Erythroblast (primary cell): Measurements from ENCODE around the gene THSD4.

ENCODE experiments used
- DNase-seq, 2 experiments: peaks; one replicate each; lab custom pipeline; 2025; lab: John Stamatoyannopoulos, UW
- GATA1 ChIP-seq: IDR thresholded peaks from 2 replicates; pipeline ENCODE4 v1.6.1; 2011; ENCODE audit warnings: low read depth, mild to moderate bottlenecking, control low read depth, low read length, moderate library complexity
- POLR2A ChIP-seq: IDR thresholded peaks from 2 replicates; pipeline ENCODE4 v1.6.1; 2011; ENCODE audit warnings: mild to moderate bottlenecking, low read length

The THSD4 gene

GRCh38 chr15:71595846-71596553, 480.7 kb downstream of the THSD4 start:
- TF ChIP-seq GATA1 (no peak), POLR2A (no peak)
- no peak for DNase-seq

- no peak for DNase-seq
- TF ChIP-seq GATA1: no peak
- TF ChIP-seq POLR2A: no peak
Measured at GRCh38 chr15:71596672-71597071, 481.4 kb downstream of the THSD4 start.

DNA sequence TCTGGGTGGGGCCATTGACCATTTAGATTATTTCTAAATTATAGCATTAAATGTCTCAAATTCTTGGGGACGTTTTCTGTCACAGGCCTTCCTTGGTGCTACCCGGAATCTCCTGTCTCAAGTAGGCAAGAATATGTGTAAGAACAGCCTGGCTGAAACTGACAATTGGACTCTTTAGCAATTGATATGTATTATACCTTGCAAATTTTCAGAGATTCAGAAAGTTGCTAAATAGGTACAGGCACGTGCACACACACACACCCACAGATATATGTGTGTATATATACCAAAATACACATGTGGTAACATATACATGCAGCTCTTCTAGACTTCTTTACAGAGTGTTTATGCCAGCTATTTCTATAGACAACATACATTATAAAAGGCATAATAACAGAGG, 481.9 kb downstream of the THSD4 start:
- DNase-seq: no peak
- TF ChIP-seq POLR2A (no peak), GATA1 (no peak)

DNA sequence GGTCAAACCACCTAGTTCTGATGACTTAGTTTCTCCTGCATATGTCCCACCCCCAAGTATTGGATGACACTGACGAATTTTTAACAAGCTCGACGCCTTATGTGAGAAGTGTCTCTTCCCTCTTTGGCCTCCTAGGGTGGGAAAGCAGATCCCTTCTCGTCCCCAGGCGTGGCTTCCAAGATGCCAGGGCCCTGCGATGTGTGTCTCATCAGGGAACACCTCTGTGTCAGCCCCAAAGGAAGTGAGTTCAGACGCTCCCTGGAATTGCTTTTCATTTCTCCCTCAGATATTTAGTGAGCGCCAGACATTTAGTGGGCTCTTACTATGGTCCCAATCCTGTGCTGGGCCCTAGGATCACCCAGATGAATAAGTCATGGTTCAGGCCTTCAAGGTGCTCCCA, 482.4 kb downstream of the THSD4 start:
- TF ChIP-seq POLR2A (no peak), GATA1 (no peak)
- no peak for DNase-seq

DNA sequence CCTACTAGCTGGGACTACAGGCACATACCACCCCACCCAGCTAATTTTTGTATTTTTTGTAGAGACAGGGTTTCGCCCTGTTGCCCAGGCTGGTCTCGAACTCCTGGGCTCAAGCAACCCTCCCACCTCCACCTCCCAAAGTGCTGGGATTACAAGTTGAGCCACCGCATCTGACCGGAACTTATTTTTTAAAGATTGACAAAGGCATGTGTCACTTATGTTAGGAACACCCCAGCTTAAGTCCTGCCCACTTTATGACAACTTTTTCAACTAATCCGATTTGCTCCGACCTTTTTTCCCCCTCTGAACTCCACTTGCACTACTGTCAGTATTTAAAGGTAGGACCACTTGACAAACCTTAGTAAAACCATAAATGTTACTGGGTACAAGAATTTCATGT, 483.5 kb downstream of the THSD4 start:
- no peak for DNase-seq
- TF ChIP-seq POLR2A: no peak
- no peak for TF ChIP-seq GATA1

- no peak for DNase-seq
- TF ChIP-seq GATA1 (no peak), POLR2A (no peak)
Measured at GRCh38 chr15:71599418-71600151, 484.3 kb downstream of the THSD4 start.

DNA sequence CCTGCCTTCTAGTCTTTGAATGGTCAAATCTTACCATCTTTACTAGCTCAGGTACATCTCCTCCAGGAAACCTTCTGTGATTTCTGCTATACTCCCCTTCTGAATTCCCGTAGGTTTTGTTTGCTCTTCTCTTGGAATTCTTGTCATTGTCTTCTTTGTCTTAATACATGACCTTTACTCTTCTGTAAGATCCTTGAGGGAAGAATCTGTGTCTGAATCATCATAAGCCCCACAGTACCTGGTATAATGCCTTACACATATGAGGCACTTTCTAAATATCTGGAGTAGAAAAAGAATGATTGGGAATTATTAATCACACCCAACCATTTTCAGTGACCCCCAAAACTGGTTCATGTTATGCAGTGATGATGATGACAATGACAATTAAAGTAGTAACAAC, 485.0 kb downstream of the THSD4 start:
- DNase-seq: no peak
- TF ChIP-seq POLR2A (no peak), GATA1 (no peak)

DNA sequence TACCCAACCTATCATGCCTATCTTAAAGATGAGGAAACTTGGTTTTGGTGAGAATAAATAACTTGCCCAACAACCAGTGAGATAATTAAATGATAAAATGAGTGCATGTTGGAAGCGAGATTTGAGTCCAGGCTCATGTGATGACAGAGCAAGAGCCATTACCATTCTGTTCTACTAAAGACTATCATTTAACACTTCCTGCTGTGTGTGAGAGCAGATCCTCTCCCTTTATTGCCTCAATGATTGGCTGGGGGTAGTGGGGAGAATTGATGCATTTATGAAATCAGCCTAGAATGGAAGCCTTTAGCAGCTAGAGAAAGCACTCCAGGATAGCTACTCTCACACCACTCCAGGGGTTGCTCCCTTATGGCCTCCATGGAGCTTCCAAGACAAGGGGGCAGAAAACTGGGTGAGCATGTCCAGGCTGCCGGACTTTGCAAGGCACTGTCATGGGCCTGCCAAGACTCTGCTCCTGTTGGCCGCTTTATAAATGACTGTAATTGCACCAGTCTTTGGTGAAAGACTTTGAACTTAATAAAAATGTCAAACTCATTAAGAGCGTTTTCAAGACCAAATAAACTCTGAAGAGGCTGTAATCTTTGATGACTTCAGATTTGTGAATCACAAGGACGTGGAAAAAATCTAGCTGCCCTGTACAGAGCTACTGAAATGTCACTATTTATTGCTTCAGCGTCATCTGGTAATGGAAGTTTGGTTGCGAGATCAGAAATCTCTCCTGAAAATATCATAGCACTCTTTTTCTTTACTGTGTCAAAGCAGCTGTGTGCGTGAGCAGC, 486.0 kb downstream of the THSD4 start:
- TF ChIP-seq POLR2A (no peak), GATA1 (no peak)
- no peak for DNase-seq

- TF ChIP-seq POLR2A: no peak
- no peak for TF ChIP-seq GATA1
- no peak for DNase-seq
Measured at GRCh38 chr15:71603379-71603778, 488.1 kb downstream of the THSD4 start.

DNA sequence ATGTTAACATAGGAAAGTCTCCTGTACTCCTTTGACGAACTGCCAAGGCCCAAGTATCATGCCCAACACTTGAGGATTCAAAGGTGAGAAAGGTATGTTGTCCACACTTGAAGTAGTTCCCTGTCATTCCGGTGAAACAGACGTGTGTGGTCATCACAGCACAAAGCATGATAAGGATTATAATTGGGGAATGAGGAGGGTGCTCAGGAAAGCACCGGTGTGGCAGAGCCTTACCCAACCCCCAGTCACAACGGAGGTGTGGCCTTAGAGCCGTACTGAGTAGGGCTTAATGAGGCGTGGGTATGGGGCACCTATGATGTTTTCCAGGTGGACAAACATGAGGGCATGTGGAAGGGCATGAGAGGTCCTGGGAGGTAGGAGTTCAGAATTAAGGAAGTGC, 492.1 kb downstream of the THSD4 start:
- DNase-seq: no peak
- TF ChIP-seq GATA1 (no peak), POLR2A (no peak)

GRCh38 chr15:71610728-71611552, 495.7 kb downstream of the THSD4 start:
- no peak for TF ChIP-seq GATA1

GRCh38 chr15:71611553-71612396, 496.5 kb downstream of the THSD4 start:
- DNase-seq: no peak
- no peak for TF ChIP-seq GATA1

More at GRCh38 chr15:71610728-71611552, 495.7 kb downstream of the THSD4 start:
- DNase-seq: no peak
